Mammary epithelial cell (primary cell): ENCODE measurements around the gene SLC35F1.

Source experiments
- CTCF ChIP-seq, 2 donors: IDR thresholded peaks in 1 of 2; conservative IDR thresholded peaks in 1 of 2; 2 replicates each; pipeline ENCODE4 v1.5.1; 2011 to 2012; ENCODE audit warnings: inconsistent platforms in 2 of 2, low read length in 2 of 2, mild to moderate bottlenecking in 2 of 2, control low read depth in 1 of 2, low read depth in 1 of 2; ENCODE audit not compliant: insufficient read depth in 1 of 2; ENCODE audit errors: extremely low read depth in 1 of 2
- EZH2 ChIP-seq: IDR thresholded peaks from 2 replicates; pipeline ENCODE4 v1.6.1; 2012; ENCODE audit warnings: low read length, inconsistent platforms, borderline replicate concordance

- TF ChIP-seq CTCF (conservative IDR thresholded peaks at IDR 0.05 in 1 of 2, IDR thresholded peaks at IDR 0.05 in 1 of 2; ENCODE audit: extremely low read depth in 1 of 2, insufficient read depth in 1 of 2, low read depth in 1 of 2, low read length in 2 of 2) (no peak), EZH2 (no peak)
Measured at GRCh38 chr6:118168421-118168820, 261.4 kb downstream of the SLC35F1 start.
